SKM-1 (cell line): Measurements from ENCODE around the gene MISP.

ENCODE experiments used
- DNase-seq: peaks from one replicate; lab custom pipeline; 2025; ENCODE audit not compliant: unreplicated experiment; lab: John Stamatoyannopoulos, UW

Gene MISP

DNA sequence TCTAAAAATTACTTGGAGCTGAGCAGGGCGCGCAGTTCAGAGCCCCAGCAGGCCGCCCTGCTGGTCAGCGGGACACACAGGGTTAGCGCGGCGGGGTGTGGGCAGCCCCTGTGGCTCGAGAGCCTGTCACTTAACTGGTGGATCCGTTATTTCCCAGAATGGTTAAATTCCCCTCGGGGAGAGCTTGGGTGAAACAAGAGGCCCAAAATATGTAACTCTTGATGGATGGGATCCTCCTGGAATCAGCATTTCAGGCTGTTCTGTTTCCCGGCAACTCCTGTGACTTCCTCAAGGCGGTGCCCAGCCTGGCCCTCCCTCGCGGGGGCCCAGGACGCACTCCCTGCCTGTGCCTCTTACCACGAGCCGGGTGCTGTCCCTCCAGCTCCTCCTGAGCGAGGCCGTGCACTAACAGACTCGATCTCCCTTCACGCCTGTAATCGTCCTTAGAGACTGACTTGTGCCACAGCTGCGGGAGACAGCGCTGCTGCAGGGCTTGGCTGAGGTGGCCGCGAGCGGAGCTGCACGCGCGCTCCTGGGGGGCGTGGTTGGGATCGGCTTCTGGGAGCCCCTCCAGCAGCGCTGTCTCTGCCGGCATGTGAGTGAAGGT is 56.0 kb downstream of the MISP start:
- DNase-seq: no peak

DNA sequence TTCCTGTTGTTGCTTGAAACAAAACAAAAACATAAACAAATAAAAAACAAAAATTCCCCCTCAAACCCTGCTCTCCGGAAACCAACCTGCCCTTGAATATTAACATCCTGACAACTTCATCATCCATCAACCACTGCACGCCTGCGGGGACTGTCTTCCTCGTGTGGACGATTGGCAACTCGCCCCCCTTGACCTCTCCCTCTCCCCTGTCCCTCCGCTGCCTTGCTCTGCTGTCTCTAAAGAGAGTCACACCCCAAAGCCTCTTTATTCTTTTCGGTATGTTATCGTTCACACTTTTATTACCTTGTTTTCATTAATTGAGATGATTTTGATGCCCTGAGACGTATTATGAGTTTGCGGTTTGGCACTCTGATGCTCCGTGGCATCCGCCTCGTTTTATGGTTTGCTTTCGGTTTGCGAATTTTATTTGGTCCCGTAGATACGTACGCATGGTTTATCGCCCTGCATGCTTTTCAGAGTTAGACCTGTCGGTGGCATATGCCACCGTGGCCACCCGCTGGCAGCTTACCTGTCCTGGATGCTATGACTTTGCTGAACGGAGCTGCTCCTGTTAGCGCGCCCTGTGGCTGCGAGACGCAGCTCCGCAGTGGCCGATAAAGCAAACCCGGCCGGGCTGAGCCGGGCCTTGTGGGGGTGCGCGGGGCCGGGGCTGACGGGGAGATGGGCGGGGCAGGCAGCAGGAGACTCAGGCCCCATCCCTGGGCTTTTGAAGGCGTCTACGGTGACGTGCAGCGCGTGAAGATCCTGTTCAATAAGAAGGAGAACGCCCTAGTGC is 56.9 kb downstream of the MISP start:
- no peak for DNase-seq

DNA sequence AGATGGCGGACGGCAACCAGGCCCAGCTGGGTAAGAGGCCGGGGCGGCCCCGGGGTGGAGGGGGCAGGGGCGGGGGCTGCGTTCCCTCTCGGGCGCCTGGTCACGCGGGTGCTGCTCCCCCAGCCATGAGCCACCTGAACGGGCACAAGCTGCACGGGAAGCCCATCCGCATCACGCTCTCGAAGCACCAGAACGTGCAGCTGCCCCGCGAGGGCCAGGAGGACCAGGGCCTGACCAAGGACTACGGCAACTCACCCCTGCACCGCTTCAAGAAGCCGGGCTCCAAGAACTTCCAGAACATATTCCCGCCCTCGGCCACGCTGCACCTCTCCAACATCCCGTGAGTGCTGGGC is 57.5 kb downstream of the MISP start:
- no peak for DNase-seq

DNA sequence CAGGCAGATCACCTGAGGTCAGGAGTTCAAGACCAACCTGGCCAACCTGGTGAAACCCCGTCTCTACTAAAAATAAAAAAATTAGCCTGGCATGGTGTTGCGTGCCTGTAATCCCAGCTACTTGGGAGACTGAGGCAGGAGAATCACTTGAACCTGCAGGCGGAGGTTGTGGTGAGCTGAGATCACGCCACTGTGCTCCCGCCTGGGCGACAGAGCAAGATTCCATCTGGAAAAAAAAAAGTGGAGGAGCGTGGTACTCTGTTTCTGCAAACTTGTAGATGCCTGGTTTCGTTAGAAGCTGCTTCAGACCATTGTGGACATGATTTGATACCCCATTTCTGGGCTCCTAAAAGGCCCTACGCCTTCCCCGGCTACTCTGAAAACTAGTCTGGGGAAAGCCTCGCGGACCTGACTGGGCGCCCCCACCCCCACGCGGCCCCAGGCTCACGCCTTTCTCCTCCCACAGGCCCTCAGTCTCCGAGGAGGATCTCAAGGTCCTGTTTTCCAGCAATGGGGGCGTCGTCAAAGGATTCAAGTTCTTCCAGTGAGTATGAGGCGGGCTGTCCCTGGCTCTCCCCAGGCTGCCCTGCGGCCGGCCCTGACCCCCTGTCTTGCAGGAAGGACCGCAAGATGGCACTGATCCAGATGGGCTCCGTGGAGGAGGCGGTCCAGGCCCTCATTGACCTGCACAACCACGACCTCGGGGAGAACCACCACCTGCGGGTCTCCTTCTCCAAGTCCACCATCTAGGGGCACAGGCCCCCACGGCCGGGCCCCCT is 59.4 kb downstream of the MISP start:
- DNase-seq: no peak

DNA sequence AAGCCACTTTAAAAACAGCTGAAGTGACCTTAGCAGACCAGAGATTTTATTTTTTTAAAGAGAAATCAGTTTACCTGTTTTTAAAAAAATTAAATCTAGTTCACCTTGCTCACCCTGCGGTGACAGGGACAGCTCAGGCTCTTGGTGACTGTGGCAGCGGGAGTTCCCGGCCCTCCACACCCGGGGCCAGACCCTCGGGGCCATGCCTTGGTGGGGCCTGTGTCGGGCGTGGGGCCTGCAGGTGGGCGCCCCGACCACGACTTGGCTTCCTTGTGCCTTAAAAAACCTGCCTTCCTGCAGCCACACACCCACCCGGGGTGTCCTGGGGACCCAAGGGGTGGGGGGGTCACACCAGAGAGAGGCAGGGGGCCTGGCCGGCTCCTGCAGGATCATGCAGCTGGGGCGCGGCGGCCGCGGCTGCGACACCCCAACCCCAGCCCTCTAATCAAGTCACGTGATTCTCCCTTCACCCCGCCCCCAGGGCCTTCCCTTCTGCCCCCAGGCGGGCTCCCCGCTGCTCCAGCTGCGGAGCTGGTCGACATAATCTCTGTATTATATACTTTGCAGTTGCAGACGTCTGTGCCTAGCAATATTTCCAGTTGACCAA is 60.1 kb downstream of the MISP start:
- DNase-seq: no peak

DNA sequence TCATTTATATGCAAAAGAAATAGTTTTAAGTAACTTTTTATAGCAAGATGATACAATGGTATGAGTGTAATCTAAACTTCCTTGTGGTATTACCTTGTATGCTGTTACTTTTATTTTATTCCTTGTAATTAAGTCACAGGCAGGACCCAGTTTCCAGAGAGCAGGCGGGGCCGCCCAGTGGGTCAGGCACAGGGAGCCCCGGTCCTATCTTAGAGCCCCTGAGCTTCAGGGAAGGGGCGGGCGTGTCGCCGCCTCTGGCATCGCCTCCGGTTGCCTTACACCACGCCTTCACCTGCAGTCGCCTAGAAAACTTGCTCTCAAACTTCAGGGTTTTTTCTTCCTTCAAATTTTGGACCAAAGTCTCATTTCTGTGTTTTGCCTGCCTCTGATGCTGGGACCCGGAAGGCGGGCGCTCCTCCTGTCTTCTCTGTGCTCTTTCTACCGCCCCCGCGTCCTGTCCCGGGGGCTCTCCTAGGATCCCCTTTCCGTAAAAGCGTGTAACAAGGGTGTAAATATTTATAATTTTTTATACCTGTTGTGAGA is 60.7 kb downstream of the MISP start:
- DNase-seq: no peak

DNA sequence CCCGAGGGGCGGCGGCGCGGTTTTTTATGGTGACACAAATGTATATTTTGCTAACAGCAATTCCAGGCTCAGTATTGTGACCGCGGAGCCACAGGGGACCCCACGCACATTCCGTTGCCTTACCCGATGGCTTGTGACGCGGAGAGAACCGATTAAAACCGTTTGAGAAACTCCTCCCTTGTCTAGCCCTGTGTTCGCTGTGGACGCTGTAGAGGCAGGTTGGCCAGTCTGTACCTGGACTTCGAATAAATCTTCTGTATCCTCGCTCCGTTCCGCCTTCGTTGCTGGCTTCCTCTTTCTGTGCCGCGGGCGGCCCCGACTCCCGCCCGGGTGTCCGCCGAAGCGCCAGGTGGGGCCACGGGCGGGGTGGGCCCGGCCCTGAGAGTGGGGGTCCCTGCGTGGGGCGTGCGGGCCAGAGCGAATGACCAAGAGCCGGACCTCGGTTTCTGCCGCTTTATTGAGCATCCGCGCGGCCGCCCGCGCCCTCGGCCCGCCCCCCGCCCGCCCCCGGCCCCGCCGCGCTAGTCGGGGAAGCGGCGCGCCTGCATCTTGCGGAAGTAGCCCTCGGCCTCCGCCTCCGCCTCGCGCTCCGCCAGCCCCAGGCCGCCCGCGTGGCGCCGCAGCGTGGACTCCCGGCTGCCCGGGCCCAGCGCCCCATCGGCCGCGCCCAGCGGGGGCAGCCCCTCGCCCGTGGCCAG is 61.3 kb downstream of the MISP start:
- DNase-seq: no peak

DNA sequence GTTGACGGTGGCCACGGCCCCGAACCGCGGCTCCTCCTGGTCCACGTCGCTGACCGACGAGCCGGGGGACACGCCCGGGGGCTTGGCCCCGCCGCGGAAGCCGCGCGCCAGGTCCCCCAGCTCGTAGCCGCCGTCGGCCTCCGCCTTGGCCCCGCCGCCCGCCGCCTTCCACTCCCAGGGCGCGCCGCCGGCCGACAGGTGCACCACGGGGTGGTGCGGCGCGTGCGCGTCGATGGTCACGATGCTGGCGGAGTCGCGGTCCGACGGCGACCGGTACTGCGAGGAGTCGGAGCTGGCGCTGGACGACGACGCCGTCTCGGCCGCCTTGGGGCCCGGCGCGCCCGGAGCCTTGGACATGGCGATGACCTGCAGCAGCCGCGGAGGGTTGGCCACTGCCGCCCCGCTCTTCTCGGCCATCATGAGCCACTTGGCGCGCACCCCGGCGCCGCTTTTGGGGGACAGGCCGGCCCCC is 61.9 kb downstream of the MISP start:
- DNase-seq: no peak

DNA sequence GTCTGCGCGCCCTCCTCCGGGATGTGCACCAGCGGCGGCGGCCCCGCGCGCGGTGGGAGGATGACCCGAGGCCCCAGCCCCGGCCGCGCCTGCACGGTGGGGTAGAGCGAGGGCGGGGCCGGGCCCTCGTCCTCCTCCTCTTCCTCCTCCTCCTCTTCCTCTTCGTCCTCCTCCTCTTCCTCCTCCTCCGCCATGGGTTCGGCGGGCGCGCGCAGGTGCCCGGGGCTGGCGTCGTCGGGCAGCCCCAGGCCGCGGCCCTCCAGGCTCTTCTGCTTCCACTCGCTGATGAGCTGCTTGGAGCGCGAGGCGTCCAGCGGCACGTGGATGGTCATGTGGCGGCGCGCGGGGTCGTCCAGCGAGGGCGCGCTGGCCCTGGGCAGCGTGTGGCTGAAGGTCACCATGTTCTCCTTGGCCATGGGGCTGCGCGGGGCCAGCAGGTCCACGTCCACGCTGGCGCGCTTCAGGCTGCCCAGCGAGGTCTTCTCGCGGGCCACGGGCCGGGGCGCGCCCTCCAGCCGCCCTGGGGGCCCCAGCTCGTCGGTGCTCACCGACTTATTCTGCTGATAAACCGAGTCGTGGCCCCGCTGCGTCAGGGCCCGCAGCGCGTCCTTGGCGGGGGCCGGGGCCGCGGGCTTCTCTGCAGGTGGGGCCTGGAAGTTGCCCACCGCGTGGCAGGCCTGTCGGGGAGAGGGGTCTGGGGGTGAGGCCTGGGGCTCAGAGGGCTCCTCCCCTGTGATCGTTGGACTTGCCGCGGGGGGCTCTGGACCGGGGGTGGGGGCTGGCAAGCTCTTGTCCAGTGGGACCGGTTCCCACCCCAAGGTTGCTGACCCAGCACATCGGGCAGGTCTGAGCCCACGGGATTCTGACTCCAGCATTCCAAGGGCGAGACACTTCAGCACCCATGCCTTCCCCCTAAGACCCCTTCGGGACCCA is 62.6 kb downstream of the MISP start:
- DNase-seq: no peak
